ENCODE measurements around the gene CACNA1B.
"Not testable (repeated sequence)": the region's sequence is repeated elsewhere in the genome, so short reads cannot be mapped to it uniquely, and the experiment has no call there.

Gene CACNA1B

DNA sequence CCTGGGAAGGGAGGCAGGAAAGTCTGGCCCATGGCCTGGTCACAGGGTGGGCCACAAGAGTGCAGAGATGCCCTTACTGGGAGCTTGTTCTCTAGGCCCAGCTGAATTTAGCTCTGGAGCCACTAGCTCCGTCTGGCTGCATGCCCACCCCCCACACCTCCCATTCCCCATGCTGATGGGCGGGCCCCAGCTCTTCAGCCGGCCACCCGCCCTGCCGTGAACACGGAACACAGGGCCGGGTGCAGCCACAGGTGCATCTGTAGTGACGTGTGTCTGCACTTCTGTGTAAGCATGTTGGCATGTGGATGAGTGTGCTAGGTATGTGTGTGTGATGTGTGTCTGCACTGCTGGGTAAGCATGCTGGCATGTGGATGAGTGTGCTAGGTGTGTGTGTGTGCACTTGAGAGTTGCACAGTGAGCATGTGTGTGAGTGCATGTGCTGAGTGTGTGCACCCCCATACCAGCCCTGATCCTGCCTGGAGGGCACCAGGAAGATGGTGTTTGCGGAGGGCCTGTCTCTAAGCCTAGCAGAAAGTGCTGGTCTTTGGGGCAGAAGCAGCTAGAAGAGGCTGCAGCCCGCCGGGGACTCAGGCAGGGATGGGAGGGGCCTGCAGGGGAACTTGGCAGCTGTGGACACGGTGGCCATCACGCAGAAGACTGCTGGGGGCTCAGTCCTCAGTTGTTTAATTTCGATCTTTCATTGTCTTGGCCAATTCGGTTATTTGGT is 136.4 kb downstream of the CACNA1B start:
- DNase-seq (ENCODE audit: low read depth in 2 of 2) = no peak

DNA sequence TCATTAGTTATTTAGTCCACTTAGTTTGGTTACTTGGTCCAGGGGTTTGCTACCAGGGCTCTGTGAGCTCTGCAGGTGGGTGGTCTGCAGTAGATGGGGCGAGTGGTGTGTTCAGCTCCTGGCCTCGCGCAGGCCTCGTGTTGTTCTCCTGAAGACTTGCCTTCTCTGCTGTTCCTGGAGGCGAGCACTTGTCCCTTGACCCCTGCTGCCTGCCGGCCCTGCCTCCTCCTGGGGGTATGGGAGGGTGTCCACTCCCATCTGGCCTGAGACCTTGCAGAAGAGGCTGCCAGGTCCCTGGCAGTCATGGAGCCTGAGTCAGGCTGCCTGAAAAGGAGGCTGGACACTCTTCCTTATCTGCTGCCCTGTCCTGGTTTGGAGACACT is 137.0 kb downstream of the CACNA1B start:
- no peak for DNase-seq (ENCODE audit: low read depth in 2 of 2)

DNA sequence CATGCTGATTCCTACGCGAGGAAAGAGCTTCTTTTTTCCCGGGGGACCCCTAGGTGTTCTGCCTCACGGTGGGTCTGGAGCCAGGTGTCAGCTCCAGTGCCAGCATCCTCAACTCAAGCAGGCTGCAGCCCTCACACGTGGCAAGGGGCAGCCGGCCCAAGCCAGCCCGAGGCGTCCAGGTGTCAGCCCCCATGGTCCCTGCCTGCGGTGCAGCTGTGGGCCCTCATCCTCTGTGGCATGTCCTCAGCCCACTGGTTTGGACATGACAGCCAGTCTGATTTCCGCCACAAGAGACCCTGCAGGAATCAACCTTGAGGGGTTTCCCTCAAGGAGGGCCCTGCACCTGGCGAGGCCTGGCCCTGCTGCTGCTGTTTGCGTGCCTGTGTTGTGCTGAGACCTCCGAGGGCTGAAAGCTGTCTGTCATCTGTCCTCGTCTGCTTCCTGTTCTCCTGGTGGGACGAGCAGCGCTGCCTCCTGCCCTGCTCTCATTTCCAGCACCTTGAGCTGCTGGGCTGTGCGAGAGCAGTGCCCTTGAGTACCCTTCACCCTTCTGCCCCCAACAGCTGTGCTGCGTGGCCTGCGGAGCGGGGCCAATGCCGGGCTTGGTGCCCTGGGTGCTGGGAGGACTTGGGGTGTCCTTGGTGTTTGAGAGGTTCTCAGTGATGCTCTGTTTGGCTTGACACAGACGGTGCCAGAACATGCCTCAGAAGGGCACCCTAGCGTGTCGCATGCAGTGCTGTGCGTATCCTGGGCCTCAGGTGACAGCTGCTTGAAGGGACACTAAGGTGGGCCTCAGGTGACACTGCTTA is 137.6 kb downstream of the CACNA1B start:
- DNase-seq (ENCODE audit: low read depth in 2 of 2) = no peak

DNA sequence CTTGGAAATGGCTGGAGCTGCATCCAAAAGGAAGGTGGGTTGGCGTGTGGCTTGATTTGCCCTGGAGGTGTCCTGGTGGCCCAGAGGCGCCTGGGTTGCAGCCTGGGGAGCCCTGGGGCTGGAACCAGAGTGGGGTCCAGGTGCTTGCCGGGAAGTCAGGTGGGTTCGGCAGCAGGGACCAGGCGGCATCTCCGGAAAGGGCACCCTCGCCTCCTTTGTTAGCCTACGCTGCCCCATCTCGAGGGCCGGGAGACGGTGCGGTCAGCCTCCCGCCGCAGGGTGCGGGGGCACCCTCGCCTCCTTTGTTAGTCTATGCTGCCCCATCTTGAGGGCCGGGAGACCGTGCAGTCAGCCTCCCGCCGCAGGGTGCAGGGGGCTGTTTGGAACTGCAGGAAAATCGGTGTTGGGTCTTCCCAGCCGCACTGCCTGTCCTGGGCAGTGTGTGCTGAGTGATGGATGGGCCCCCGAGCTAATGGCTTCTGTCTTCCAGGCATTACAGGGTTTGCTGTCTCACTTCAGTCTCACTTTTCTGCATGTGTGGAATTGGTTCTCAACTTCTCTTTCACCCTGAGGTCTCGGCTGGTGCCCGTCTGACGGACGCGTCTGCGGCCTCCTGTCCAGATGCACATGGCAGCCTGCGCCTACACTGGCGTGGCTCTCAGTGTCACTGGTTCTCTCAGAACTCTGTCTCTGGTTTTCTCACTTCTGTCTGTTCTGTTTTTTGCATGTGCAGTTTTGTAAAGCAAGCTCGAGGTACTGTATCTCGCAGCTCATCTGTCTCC is 139.0 kb downstream of the CACNA1B start:
- no peak for DNase-seq (ENCODE audit: low read depth in 2 of 2)

DNA sequence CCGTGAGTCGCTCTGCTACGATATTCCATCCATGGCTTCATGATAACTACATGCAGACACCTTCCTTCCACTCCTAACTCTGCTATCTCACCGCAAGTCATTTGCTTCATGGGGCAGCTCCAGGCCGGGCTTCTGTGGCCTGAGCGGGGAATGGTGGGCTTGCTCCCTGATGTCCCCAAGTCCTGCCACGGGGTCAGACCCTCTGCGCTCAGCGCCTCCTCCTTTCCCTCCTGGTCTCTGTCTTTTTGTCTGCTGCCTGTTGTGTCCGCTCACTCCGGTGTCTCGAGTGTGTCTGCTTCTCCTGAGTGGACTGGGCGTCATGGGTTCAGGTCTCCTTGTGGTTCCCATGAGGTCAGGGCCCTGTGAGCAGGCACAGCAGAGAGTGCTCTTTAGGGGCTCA is 139.6 kb downstream of the CACNA1B start:
- DNase-seq (ENCODE audit: low read depth in 2 of 2) = no peak

DNA sequence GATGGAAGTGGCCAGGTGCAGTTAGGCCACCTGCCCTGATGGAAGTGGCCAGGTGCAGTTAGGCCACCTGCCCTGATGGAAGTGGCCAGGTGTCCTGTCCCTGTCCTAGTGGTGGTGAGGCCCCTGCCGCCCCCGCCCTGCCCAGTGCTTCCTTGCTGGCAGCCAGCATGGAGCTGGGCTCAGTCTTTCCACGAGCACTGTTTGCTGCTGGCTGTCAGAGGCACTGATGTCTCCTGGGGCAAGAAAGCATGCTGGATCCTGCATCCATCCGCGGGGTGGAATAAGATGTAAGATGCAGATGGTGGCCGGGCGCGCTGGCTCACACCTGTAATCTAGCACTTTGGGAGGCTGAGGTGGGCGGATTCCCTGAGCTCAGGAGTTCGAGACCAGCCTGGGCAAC is 141.9 kb downstream of the CACNA1B start:
- DNase-seq (ENCODE audit: low read depth in 2 of 2) = not testable (repeated sequence)

DNA sequence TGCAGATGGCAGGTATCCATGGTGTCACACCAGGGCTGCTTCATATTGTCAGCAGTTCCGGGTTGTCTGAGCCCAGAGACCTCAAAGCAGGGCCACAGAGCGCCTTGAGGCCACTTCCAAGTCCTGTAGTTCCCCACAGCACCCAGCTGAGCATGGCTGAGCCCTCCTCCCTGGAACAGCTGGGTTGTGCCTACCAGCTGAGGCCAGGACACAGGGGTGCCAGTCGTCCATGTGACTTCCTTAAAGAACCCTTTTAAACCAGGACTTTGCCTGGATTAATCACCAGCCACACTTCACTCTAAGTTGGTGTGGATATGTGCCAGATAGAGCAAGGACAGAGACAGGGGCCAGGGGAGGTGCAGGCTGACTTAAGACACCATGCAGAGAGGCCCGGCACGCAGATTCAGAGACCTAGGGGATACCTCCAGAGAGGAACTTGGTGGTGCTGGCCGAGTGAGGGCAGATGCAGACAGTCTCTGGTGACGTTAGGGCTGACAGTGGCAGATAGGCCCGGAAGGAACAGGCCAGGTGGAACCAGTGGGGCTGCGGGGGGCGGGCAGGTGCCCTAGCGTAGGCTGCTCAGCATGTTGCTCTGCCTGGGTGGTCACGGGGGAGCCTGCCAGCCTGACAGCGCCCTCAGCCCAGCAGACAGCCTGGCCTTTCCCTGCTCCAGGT is 142.7 kb downstream of the CACNA1B start:
- no peak for DNase-seq (ENCODE audit: low read depth in 2 of 2)

DNA sequence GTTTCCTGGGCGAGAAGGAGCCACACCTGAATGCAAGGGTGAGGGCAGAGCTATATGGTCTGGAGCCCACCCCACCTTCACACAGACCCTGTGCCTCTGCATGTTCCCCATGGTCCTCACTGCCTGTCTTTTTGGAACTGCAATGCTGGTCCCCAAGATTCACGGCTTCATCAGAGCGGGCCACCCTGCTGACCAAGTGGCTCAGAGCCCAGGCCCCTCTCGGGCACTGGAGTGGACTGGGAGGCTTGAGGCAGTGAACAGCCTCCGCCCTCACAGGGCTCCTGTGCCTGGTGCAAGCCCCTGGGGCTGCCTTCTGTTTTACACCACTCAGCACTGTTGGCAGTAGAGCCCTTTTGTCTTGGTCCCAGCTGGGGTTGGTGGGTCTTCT is 143.2 kb downstream of the CACNA1B start:
- DNase-seq (ENCODE audit: low read depth in 2 of 2) = no peak

DNA sequence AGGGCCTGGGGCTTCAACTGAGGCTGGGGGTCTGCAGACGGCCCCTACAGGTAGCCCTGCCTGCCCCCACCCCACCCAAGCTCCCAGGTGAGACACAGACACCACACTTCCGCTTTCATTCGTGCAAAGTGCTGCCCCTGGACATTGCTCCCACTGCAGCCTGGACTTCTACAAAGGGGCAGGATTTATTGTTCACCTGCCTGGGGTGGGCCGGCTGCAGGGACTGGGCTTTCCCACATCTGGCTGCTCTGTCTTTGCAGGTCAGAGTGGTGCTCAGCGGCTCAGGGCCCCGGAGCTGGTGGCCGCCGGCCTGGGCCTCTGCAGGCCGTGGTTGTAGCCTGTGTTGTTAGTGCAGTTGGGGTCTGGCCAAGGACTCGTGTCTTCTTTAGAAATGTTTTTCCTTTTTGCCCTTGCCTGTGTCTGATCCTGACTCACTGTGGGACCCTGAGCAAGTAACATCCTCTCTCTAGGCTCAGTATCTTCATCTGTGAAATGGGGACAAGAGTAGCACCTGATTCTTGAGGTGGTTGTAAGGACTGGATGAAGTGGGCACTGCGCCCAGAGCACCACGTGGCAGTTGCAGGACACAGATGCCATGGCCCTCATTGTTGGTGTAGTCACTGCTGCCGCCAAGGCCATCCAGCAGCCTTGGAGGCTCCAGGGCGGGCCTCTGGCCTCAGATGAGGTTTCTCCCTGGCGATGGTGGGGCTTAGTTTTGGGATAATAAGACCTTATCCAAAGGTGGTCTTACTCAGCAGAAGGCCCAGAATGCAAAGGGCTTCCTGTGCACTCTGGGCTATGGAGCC is 143.9 kb downstream of the CACNA1B start:
- DNase-seq (ENCODE audit: low read depth in 2 of 2) = no peak

DNA sequence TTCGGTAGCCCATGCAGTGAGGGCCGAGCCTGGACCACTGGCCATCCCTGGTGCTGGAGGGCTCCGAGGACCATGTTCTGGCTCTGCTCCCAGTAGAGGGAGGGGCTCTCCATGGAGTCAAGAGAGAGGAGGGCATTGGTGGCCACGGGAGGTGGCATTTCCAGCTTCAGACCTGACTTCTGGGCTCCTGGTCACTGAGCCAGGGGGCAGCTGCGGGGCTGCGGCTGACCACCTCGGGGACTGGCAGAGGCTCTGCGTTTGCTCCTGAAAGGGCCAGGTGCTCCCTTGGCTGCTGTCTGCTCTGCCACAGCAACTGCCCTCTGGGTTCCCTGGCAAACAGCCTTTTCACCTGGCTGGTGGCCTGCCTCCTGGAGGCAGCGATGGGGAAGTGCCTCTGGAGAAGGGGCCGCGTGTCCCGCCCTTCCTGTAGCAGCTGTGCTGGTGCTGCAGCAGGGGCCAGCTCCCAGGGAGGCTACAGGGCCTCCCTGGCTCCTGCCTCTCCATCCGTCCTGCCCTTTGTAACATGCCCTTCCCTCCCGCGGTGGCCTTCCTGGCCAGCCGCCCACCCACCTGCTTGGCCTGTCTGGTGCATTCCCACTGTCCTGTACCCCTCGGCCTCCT is 144.6 kb downstream of the CACNA1B start:
- DNase-seq (ENCODE audit: low read depth in 2 of 2) = peak; percentile 8 to 16

DNA sequence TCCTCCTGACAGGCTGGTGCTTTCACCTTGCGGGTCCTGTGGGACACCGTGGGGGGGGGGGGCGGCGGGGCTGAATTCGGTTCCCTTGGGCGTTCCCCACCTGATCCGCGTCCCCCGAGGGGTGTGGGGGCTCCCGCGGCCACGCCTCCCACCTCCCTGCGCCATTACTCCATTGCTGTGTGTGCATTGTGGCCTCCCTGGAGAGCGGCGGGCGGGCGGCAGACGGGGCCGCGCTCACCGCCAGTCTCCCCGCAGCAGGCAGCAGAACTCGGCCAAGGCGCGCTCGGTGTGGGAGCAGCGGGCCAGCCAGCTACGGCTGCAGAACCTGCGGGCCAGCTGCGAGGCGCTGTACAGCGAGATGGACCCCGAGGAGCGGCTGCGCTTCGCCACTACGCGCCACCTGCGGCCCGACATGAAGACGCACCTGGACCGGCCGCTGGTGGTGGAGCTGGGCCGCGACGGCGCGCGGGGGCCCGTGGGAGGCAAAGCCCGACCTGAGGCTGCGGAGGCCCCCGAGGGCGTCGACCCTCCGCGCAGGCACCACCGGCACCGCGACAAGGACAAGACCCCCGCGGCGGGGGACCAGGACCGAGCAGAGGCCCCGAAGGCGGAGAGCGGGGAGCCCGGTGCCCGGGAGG is 145.3 kb downstream of the CACNA1B start:
- DNase-seq (ENCODE audit: low read depth in 2 of 2) = no peak

DNA sequence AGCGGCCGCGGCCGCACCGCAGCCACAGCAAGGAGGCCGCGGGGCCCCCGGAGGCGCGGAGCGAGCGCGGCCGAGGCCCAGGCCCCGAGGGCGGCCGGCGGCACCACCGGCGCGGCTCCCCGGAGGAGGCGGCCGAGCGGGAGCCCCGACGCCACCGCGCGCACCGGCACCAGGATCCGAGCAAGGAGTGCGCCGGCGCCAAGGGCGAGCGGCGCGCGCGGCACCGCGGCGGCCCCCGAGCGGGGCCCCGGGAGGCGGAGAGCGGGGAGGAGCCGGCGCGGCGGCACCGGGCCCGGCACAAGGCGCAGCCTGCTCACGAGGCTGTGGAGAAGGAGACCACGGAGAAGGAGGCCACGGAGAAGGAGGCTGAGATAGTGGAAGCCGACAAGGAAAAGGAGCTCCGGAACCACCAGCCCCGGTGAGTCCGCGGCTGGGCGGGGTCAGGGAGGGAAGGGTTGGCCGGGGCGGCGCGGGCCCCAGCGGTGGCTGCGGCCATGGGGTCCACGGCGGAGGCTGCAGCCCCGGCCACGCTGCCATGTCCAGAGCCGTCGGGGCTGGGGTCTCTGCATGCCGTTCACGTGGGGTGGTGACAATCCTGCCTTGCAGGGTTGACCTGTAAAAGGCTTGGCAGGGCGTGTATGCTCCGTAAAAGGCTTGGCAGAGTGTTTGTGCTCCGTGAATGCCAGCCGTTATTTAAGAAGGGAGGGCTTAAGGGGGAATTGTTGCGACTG is 146.0 kb downstream of the CACNA1B start:
- no peak for DNase-seq (ENCODE audit: low read depth in 2 of 2)

DNA sequence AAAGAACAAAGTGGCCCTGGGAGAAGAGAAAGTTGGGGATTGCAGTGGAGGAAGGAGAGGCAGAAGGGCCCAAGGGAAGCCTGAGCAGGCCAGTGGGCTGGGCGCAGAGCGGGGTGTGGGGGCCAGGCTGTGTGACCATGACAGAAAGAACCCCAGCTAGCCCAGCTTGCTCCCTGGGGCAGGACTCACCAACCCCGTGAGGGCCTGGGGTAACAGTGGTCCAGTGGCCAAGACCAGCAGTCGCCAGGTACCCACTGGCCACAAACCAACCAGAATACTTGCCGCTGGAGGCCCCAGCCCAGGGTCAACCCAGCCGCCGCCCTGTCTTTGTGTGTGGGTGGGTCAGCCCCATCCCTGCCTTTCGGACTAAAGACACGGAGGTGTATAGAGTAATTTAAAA is 146.5 kb downstream of the CACNA1B start:
- DNase-seq (ENCODE audit: low read depth in 2 of 2) = no peak

DNA sequence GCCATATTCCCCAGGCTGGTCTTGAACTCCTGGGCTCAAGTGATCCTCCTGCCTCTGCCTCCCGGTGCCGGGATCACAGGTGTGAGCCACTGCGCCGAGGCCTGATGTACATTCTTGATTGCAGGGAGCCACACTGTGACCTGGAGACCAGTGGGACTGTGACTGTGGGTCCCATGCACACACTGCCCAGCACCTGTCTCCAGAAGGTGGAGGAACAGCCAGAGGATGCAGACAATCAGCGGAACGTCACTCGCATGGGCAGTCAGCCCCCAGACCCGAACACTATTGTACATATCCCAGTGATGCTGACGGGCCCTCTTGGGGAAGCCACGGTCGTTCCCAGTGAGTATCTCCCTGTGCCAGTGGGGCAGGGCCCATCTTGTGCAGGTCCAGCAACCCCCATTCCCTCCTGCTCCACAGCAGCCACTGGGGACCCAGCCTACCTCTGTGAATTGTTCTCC is 147.3 kb downstream of the CACNA1B start:
- no peak for DNase-seq (ENCODE audit: low read depth in 2 of 2)

DNA sequence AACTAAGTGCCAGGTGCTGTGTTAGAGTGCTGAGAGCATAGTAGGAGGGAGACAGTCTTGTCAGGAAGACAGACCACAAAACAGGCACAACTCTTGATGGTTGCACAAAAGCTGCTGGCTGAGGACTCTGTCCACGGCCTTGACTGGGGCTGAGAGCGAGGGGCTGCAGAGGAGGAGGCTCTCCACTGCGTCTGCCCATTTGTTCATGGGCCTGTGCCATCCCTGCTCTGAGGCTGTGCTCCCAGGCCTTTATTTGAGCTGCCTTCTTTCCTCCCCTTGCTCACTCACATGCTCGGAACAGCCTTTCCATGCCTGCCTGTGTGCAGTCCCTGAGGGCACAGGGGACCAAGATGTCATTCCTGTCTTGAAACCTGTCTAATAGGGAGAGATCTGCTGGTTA is 147.8 kb downstream of the CACNA1B start:
- no peak for DNase-seq (ENCODE audit: low read depth in 2 of 2)

DNA sequence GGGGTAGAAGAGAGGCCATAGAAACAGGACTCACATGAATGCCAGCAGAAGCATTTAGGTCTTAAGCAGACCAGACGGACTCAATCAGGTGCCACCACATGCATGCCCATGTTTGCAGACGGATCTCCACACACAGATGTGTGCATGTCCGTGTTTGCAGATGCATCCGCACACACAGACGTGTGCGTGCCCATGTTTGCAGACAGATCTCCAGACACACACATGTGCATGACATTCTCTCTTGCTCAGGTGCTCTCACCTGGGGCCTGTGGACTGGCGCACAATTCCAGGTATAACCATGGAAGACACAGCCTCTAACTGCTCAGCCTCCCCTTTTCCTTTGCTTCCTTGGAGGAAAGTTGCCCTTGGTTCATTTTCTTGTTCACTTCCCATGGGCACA is 148.3 kb downstream of the CACNA1B start:
- no peak for DNase-seq (ENCODE audit: low read depth in 2 of 2)

DNA sequence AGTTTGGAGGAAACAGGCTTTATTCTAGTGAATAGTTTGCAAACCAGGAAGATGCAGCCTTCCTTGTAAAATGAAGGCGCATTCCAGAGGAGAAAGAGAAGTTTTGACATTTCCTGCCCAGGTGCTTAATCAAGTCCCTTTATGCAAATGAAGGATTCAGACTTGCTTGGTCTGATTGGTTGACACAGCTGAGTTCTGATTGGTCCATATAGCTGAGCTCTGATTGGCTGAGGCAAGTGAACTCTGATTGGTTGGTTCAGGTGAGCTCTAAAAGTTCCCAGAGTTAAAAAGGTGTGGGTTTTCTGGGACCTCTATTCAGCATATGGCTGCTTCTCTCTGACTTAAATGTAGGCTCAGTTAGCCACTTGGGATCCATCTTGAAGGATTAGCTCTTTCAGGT is 151.0 kb downstream of the CACNA1B start:
- DNase-seq (ENCODE audit: low read depth in 2 of 2) = no peak

DNA sequence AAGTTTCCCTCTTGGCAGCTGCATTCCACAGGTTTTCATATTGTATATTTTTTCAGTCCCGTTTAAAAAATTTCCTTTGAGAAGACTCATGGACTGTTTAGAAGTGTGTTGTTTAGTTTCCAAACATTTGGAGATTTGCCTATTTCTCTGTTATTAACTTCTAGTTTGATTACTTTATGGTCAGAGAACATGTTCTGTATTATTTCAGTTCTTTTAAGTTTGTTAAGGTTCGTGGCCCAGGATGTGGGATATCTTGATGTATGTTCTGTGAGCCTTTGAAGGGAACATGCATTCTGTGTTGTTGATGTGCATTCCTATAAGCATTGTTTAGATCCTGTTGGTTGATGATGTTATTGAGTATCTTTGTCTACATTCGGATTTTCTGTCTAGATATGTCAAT is 153.6 kb downstream of the CACNA1B start:
- DNase-seq (ENCODE audit: low read depth in 2 of 2) = no peak

DNA sequence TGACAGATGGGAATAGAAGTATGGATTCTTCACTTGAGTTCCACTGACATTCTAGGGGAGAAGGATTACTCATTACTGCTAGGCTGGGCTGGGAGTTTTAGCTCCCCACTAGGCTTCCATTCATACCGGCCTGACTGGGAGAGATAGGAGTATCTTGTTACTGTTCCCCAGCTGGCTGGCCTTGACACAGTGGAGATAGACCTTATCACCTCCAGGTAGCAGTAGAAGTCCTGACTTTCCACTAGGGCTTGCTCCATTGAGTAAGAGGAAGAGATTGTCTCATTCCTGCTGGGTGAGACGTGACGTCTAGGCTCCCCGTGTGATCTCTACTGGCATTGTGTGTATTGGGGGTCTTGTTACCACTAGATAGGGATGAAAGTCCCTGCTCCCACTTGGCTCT is 156.4 kb downstream of the CACNA1B start:
- no peak for DNase-seq (ENCODE audit: low read depth in 2 of 2)
